GM12891 (cell line): ENCODE measurements around the gene GH2.
"Not testable (repeated sequence)": the region's sequence is repeated elsewhere in the genome, so short reads cannot be mapped to it uniquely, and the experiment has no call there.

Experiments used
- POLR2A ChIP-seq: IDR thresholded peaks from 2 replicates; pipeline ENCODE4 v1.6.1; 2011; ENCODE audit warnings: low read depth, low read length, control low read depth
- POLR2AphosphoS5 ChIP-seq: IDR thresholded peaks from 2 replicates; pipeline ENCODE4 v1.6.1; 2011; ENCODE audit warnings: low read depth, low read length, control low read depth
- SPI1 ChIP-seq: IDR thresholded peaks from 2 replicates; pipeline ENCODE4 v1.6.1; 2011; ENCODE audit warnings: low read depth, low read length, control low read depth
- TAF1 ChIP-seq: IDR thresholded peaks from 2 replicates; pipeline ENCODE4 v1.6.1; 2011; ENCODE audit warnings: low read depth, low read length, control low read depth

- TF ChIP-seq TAF1, POLR2A, POLR2AphosphoS5, SPI1: not testable (repeated sequence)
Observed at GRCh38 chr17:63878413-63878812, 3.3 kb downstream of the GH2 start.
